GM23338 (cell line): ENCODE measurements around the gene GPR153. TPM values are rescaled to one million over a fixed set of nuclear protein-coding genes. Genes with fewer than 3 reads are reported as not detected.

Source experiments
- ATAC-seq: fragments of 200-7000 bp; cut with Tn5 transposase; 3 replicates; pipeline ENCODE4 v1.9.1; 2020
- DNase-seq: peaks from one replicate; pipeline ENCODE4 v3.0.0-alpha.2; 2015; ENCODE audit warnings: low spot score
- H2AFZ ChIP-seq: fragments of 200-600 bp; sonication (generic); 2 replicates; pipeline ENCODE4 v1.8.0; 2016; ENCODE audit warnings: antibody characterized with exemption, mild to moderate bottlenecking, moderate library complexity
- H3F3A ChIP-seq: fragments of 200-600 bp; sonication (generic); replicated peaks from 2 replicates; pipeline ENCODE4 v1.8.0; 2017; ENCODE audit warnings: antibody characterized with exemption, mixed run types, low read depth
- H3K27ac ChIP-seq: fragments of 200-600 bp; sonication (generic); 2 replicates; pipeline ENCODE4 v1.6.1; 2016; ENCODE audit warnings: low read depth
- H3K27me3 ChIP-seq: fragments of 200-600 bp; sonication (generic); 2 replicates; pipeline ENCODE4 v1.8.0; 2016; ENCODE audit warnings: mild to moderate bottlenecking, mixed run types, moderate library complexity; ENCODE audit not compliant: insufficient read depth
- H3K36me3 ChIP-seq: fragments of 200-600 bp; sonication (generic); 2 replicates; pipeline ENCODE4 v1.8.0; 2016; ENCODE audit warnings: mild to moderate bottlenecking; ENCODE audit not compliant: insufficient read depth
- H3K4me1 ChIP-seq: fragments of 200-600 bp; sonication (generic); 2 replicates; pipeline ENCODE4 v1.8.0; 2016; ENCODE audit warnings: mild to moderate bottlenecking, moderate library complexity; ENCODE audit not compliant: insufficient read depth
- H3K4me2 ChIP-seq: fragments of 200-600 bp; sonication (generic); 2 replicates; pipeline ENCODE4 v1.7.1; 2017; ENCODE audit warnings: mixed run types
- H3K4me3 ChIP-seq: fragments of 200-600 bp; sonication (generic); 2 replicates; pipeline ENCODE4 v1.6.1; 2016; ENCODE audit warnings: mixed run types
- H3K79me2 ChIP-seq: fragments of 200-600 bp; sonication (generic); replicated peaks from 2 replicates; pipeline ENCODE4 v1.8.0; 2017; ENCODE audit warnings: mild to moderate bottlenecking; ENCODE audit not compliant: insufficient read depth
- H3K9me2 ChIP-seq: fragments of 200-600 bp; sonication (generic); 2 replicates; pipeline ENCODE4 v1.8.0; 2017; ENCODE audit not compliant: insufficient read depth
- H4K20me1 ChIP-seq: fragments of 200-600 bp; sonication (generic); replicated peaks from 2 replicates; pipeline ENCODE4 v1.8.0; 2017; ENCODE audit warnings: mild to moderate bottlenecking; ENCODE audit not compliant: insufficient read depth
- H3K27ac Mint-ChIP-seq: 2 replicates; pipeline ENCODE4 v1.8.0; 2020; ENCODE audit warnings: inconsistent platforms, mild to moderate bottlenecking, moderate library complexity, mixed read lengths
- H3K27me3 Mint-ChIP-seq: 3 replicates; pipeline ENCODE4 v1.8.0; 2022; ENCODE audit warnings: low read depth, mild to moderate bottlenecking, moderate library complexity, mixed read lengths, inconsistent platforms; ENCODE audit not compliant: insufficient read depth, poor library complexity
- H3K36me3 Mint-ChIP-seq: 3 replicates; pipeline ENCODE4 v1.8.0; 2021; ENCODE audit warnings: low read depth, mild to moderate bottlenecking, inconsistent platforms, moderate library complexity, mixed read lengths
- H3K4me1 Mint-ChIP-seq: 3 replicates; pipeline ENCODE4 v1.8.0; 2020; ENCODE audit warnings: mild to moderate bottlenecking, inconsistent platforms, mixed read lengths
- H3K4me3 Mint-ChIP-seq: 3 replicates; pipeline ENCODE4 v1.8.0; 2021; ENCODE audit warnings: moderate library complexity, mild to moderate bottlenecking, inconsistent platforms, mixed read lengths
- H3K9me3 Mint-ChIP-seq: 3 replicates; pipeline ENCODE4 v1.8.0; 2020; ENCODE audit warnings: moderate library complexity, mild to moderate bottlenecking, inconsistent platforms, mixed read lengths
- CREB1 ChIP-seq: fragments of 250-450 bp; sonication (Bioruptor Pico); IDR thresholded peaks from 2 replicates; pipeline ENCODE4 v1.5.0; 2020; ENCODE audit warnings: low read depth, mild to moderate bottlenecking, moderate library complexity
- CTCF ChIP-seq, 2 experiments: fragments of 200-600 bp in 1 of 2; sonication (generic) in 1 of 2; conservative IDR thresholded peaks; 2 replicates each; pipeline versions ENCODE4 v1.5.1 to v1.6.1; 2016 to 2017; ENCODE audit warnings: antibody characterized with exemption in 2 of 2, low read depth in 2 of 2, mild to moderate bottlenecking in 2 of 2, moderate library complexity in 1 of 2
- ETS1 ChIP-seq: IDR thresholded peaks from 2 replicates; pipeline ENCODE4 v1.6.1; 2016; ENCODE audit warnings: antibody characterized with exemption
- EZH2 ChIP-seq: fragments of 200-600 bp; sonication (generic); IDR thresholded peaks from one replicate; pipeline ENCODE4 v1.8.0; 2017; ENCODE audit warnings: antibody characterized with exemption, mild to moderate bottlenecking, low read depth; ENCODE audit not compliant: unreplicated experiment
- EZH2phosphoT487 ChIP-seq: fragments of 200-600 bp; sonication (generic); IDR thresholded peaks from one replicate; pipeline ENCODE4 v1.8.1; 2018; ENCODE audit warnings: antibody characterized with exemption; ENCODE audit not compliant: unreplicated experiment
- JUNB ChIP-seq: IDR thresholded peaks from one replicate; pipeline ENCODE4 v1.6.1; 2016; ENCODE audit warnings: antibody characterized with exemption; ENCODE audit not compliant: unreplicated experiment
- NANOG ChIP-seq: IDR thresholded peaks from 2 replicates; pipeline ENCODE4 v1.6.1; 2016; ENCODE audit warnings: antibody characterized with exemption, borderline replicate concordance
- POLR2AphosphoS5 ChIP-seq: IDR thresholded peaks from 2 replicates; pipeline ENCODE4 v1.6.1; 2016; ENCODE audit warnings: antibody characterized with exemption, low read depth
- REST ChIP-seq: IDR thresholded peaks from one replicate; pipeline ENCODE4 v1.6.1; 2018; ENCODE audit warnings: antibody characterized with exemption; ENCODE audit not compliant: unreplicated experiment
- STAT1 ChIP-seq: IDR thresholded peaks from one replicate; pipeline ENCODE4 v1.6.1; 2016; ENCODE audit warnings: antibody characterized with exemption; ENCODE audit not compliant: unreplicated experiment
- ZNF114 ChIP-seq: fragments of 250-450 bp; sonication (Bioruptor Pico); IDR thresholded peaks from 2 replicates; pipeline ENCODE4 v1.5.0; 2020; ENCODE audit warnings: mild to moderate bottlenecking, moderate library complexity
- ZNF331 ChIP-seq: fragments of 250-450 bp; sonication (Bioruptor Pico); IDR thresholded peaks from 2 replicates; pipeline ENCODE4 v1.5.0; 2020; ENCODE audit warnings: low read depth, mild to moderate bottlenecking, moderate library complexity
- ZNF462 ChIP-seq: fragments of 250-450 bp; sonication (Bioruptor Pico); IDR thresholded peaks from 2 replicates; pipeline ENCODE4 v1.5.0; 2020; ENCODE audit warnings: mild to moderate bottlenecking, moderate library complexity
- polyA plus RNA-seq: library from polyadenylated mRNA; unstranded; fragments of >200 nt; fragmentation: Nextera tagmentation; extraction: Ambion mirVana; gene quantifications from 2 replicates; pipeline ENCODE4 v1.2.1, GENCODE V29; 2016
- total RNA-seq: library from RNA; depleted of rRNA; stranded (reverse); fragments of >200 nt; shearing (Covaris generic); gene quantifications from 2 replicates; pipeline ENCODE4 v1.2.3, GENCODE V29; 2014

Gene GPR153
- total and polyA plus RNA-seq, 2 experiments from 2014 or later = 1.3 to 9.0 TPM

- DNase-seq (no peak), ATAC-seq (no peak)
- no peak overlapping the region for H3K27ac ChIP-seq
- Mint-ChIP-seq H3K4me1 (peaks cover 35% of the 10 kb centered on the region), H3K9me3 (no peaks in the 10 kb centered on the region), H3K4me3 (no peak overlapping the region), H3K27ac (no peak overlapping the region; the same call in none of the 2 replicates), H3K27me3 (peaks cover 19% of the 10 kb centered on the region), H3K36me3 (peaks cover under 1% of the 10 kb centered on the region; the same call in 1 of the 3 replicates)
- no peaks in the 10 kb centered on the region; the same call in 1 of the 2 replicates for H4K20me1 ChIP-seq
- TF ChIP-seq EZH2phosphoT487 (no peak), ZNF331 (CRISPR knock-in tag) (no peak), STAT1 (no peak), ETS1 (no peak), JUNB (no peak), POLR2AphosphoS5 (no peak), REST (no peak), EZH2 (no peak), CTCF (conservative IDR thresholded peaks at IDR 0.05; ENCODE audit: low read depth in 2 of 2) (no peak), ZNF114 (no peak), CREB1 (CRISPR knock-in tag) (no peak), ZNF462 (no peak), NANOG (no peak)
- no peaks in the 10 kb centered on the region for H3K9me2 ChIP-seq
- no peaks in the 10 kb centered on the region for H3K27me3 ChIP-seq
- 0 out of 2 replicates have a peak, but pooled peaks cover 5% of the 10 kb centered on the region for H3F3A ChIP-seq
- H3K4me3 ChIP-seq = no peak overlapping the region
- H2AFZ ChIP-seq = no peak overlapping the region
- peaks cover 5% of the 10 kb centered on the region; the same call in 1 of the 2 replicates for H3K4me1 ChIP-seq
- no peak overlapping the region for H3K4me2 ChIP-seq
- no peaks in the 10 kb centered on the region for H3K79me2 ChIP-seq
- H3K36me3 ChIP-seq = no peaks in the 10 kb centered on the region
Measured at GRCh38 chr1:6272452-6272851, 11.6 kb upstream of the GPR153 start.
